Activated naive CD4-positive, alpha-beta T cell (primary cell): ENCODE measurements around the gene SH3RF1.

ENCODE experiments used
- DNase-seq, 4 experiments: peaks; one replicate each; lab custom pipeline; 2025; lab: John Stamatoyannopoulos, UW

Gene SH3RF1

GRCh38 chr4:169102026-169102425, 168.7 kb downstream of the SH3RF1 start:
- no peak for DNase-seq

GRCh38 chr4:169100670-169101101, 170.1 kb downstream of the SH3RF1 start:
- no peak for DNase-seq

- DNase-seq, result no peak
These were observed 171.0 kb downstream of the SH3RF1 start for GRCh38 chr4:169099771-169100180.

GRCh38 chr4:169098969-169099690, 171.6 kb downstream of the SH3RF1 start:
- no peak for DNase-seq

DNA sequence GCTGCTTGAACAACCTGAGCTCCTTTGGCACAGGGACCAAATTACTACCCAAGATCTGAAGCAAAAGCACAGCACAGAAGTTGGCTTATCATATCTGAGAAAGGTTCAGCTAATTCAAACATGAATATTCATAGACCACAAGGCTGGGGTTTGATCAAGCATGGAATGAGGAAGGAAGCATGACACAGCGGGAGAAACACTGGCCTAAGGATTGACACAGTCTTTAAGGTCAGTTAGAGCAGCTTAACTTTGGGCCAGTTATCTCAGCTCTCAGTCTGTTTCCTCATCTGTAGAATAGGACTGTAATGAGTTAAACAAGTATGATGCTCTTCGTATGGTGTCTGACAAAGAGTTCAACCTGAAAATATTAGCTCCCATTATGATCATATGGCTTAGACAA, 172.2 kb downstream of the SH3RF1 start:
- no peak for DNase-seq

DNA sequence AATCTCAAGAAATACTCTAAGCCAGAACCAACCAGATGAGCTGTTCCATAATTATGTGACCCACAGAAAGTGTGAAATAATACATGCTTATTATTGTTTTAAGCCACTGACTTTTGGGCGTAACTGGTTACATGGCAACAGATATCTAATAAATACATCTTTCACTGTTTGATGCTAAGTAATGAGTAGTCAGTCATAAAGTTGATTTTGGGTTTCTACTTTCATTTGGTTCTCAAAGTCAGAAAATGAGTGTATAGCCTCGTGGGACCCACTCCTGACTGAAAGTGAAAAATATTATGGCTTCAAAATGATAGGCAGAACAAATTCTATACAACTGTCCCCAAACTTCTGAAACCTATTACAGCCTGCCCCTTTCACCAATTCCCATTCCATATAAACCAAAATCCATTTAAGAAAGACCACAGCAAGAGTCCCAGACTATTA, 172.7 kb downstream of the SH3RF1 start:
- DNase-seq, result no peak

DNA sequence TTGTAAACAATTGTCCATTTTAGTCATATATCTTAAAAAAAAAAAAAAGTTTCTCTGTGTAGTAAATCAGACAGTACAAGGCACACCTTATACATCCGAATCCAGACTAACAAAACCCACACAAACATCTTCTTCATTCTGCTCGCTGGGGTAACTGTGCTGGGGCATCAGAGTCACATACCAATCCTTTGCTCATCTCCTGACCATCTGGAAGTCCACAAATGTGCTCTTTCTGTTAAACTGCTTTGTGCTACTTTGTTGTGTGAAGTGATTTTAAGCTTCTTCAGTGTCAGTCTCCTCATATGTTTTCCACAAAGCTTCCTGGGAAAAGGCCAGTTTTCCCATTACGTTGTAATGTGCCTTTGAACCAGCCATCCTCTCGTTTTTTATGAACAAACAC, 174.5 kb downstream of the SH3RF1 start:
- no peak for DNase-seq

GRCh38 chr4:169094656-169095231, 176.0 kb downstream of the SH3RF1 start:
- no peak for DNase-seq

- no peak for DNase-seq
These were observed 177.8 kb downstream of the SH3RF1 start for GRCh38 chr4:169092889-169093522.

GRCh38 chr4:169090484-169091215, 180.1 kb downstream of the SH3RF1 start:
- DNase-seq, result no peak

- DNase-seq, result no peak
These were observed 181.8 kb downstream of the SH3RF1 start for GRCh38 chr4:169089004-169089403.

GRCh38 chr4:169084954-169085353, 185.8 kb downstream of the SH3RF1 start:
- no peak for DNase-seq

- DNase-seq, result no peak
These were observed 189.8 kb downstream of the SH3RF1 start for GRCh38 chr4:169080981-169081380.

DNA sequence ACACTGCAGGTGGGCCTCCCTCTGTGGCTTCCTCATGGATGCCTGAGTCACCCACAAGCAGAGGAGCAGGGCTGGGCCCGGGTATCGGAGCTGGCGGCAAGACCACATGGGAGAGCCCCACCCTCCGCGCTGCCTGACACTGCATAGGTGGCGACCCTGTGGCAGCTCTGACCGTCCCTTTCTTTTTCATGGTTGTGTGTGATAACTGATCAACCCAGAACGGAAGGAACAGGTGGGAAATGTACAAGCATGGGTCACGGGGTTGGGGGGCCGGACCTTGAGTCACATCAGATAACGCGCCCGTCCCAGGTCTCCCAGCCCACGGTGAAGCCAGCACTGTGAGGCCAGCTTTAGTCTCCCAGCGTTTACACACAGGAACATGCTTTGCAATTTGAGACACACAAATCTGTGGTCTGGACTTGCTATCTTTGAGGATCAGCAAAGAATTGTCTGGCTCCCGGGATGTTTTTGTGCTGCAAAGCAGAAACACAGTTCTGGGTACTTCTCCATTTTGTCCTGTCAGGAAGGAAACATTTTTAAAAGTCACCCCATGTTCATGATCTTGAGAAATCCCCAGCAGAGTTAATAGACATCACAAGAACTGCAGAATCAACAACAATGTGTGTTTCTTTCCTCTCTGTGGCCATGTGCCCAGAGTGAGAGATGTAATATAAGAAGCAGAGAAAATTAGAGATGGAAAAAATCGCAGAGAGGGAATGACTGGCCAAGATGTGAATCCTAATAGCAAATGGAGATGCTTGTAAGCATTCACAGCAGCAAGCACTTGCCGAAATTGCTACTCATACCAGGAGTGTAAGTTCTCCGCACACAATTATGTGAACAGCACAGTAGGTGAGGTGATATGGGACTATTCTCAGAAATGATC, 190.6 kb downstream of the SH3RF1 start:
- no peak for DNase-seq

DNA sequence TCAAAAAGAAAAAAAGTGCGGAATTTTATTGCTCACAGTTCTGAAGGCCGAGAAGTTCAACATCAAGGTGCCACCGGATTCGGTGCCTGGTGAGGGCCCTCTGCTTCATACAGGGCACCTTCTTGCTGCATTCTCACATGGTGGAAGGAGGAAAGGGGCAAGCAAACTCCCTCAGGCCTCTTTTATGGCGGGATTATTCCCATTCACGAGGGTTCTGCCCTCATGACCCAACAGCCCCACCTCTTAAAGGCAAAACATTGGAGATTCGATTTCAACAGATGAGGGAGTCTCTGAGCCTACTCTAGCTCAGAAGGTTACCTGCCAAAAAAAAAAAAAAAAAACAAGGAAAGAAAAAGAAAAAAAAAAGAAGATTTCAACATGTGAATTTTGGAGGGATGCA, 196.6 kb downstream of the SH3RF1 start:
- no peak for DNase-seq

GRCh38 chr4:169071747-169072146, 199.0 kb downstream of the SH3RF1 start:
- DNase-seq, result no peak

GRCh38 chr4:169070895-169071218, 199.9 kb downstream of the SH3RF1 start:
- DNase-seq, result no peak

DNA sequence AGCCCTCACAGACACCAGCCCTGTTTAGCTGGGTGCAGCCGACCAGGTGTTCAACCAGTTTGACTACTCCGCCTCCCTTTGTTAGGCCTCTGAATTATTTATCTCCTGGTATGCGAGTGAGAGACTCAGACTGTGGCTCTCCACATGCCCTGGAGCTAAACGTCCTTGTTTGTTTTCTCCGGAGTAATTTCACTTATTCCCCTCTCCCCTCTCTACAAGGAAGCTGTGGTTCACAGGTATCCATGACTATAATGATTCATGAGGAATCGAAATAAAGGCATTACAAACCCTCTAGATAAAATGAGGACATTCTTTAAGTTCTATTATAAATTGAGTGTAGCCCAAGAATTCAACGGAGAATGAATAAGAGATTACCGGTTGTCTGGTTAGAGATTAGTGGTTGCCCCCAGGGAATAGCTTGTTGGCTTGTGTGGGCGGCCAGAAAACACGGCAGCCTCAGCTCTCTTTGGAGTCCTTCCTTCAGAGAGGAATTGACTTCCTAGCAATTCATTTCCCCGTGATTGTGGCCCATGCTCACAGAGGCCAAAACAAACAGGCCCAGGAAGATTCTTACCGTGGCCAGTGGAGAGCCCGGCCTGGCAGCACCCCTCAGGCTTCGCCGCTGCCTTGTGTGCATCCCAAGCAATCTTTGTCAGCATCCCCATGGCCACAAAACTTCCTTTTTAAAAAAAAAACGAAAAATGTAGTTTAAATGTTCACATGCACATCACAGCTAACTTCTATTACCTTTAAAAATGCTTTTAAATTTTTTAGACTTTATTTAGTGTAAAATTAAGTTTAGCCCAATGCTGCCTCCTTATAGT, 200.5 kb downstream of the SH3RF1 start:
- DNase-seq, result no peak

DNA sequence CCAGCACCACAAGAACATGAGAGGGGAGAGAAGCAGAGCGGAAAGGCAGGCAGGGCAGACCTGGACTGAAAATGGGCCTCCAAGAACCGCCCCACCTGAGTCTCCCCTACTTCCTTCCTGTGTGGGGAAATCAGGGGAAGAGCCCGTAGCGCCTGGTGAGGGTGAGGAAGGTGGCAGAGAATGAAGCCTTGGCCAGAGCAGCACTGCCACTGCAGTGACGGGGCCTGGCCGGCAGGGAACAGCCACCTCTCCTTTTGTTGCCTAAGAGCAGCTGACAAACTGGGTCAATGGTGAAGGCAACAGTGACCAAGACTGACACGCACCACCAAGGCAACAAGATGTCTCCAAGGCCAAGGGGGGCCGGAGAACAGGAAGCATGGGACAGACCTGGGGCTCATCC, 202.3 kb downstream of the SH3RF1 start:
- no peak for DNase-seq

DNA sequence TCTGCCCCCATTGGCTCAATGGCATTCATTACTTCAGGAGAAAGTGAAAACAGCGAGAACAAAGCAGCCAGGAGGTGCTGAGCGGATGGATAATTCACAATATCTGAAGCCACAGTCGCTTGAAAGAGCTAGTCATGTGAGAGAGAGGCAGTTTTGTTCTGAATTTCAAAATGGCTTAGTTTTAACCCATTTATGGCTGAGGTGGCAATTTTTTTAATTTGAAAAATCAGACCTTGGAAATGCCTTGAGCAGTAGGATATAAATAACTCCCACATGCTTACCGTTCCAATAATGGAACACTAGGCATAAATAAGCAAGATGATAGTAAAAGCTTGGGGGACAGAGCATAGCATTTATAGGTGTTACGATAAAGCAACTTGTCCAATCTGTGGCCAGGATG, 203.8 kb downstream of the SH3RF1 start:
- DNase-seq, result no peak

DNA sequence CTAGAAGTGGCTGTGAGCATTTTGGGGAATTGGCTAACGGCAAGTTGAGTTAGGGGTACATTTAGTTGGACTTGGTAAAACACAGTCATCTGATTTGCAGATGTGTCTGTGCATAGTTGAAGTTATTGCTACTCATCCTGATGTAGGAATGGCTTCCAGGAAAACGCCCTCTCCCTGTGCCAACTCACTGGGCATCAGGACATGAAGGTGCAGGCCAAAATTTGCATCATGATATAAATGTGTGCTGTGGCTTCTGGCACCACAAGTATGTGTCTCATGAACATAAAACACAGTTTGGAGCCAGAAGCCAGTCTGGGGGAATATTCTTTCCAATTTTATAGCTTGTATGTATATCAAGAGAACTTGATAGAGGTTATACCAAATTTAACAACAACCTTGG, 206.5 kb downstream of the SH3RF1 start:
- no peak for DNase-seq
